ENCODE measurements around the gene CHD9. TPM values are rescaled to one million over a fixed set of nuclear protein-coding genes. Genes with fewer than 3 reads are reported as not detected.

The CHD9 gene
- total RNA-seq, 1 donor from 2014 or later: 86.0 TPM

- Histone ChIP-seq H3K9me3 (ENCODE audit: low read depth) (no peaks in the 10 kb centered on the region), H3K27me3 (no peaks in the 10 kb centered on the region), H3K4me3 (no peak overlapping the region), H3F3A (ENCODE audit: low read depth) (no peaks in the 10 kb centered on the region), H4K20me1 (ENCODE audit: low read depth) (no peaks in the 10 kb centered on the region), H3K27ac (no peak overlapping the region), H2AFZ (replicated peaks) (no peak overlapping the region), H3K79me2 (ENCODE audit: low read depth) (no peaks in the 10 kb centered on the region), H3K36me3 (no peaks in the 10 kb centered on the region), H3K9ac (no peak overlapping the region), H3K4me2 (no peak overlapping the region), H3K4me1 (no peaks in the 10 kb centered on the region)
- H3K36me3 Mint-ChIP-seq: peaks cover 28% of the 10 kb centered on the region
- TF ChIP-seq EZH2 (IDR thresholded peaks at IDR 0.05) (no peak), EZH2phosphoT487 (IDR thresholded peaks at IDR 0.05) (no peak), CTCF (IDR thresholded peaks at IDR 0.05) (no peak)
- H3K4me3 Mint-ChIP-seq: no peak overlapping the region
- H3K9me3 Mint-ChIP-seq: peaks cover 38% of the 10 kb centered on the region
- H3K27ac Mint-ChIP-seq: no peak overlapping the region
- no peaks in the 10 kb centered on the region for H3K27me3 Mint-ChIP-seq (ENCODE audit: insufficient read depth, low read depth)
- no peak for DNase-seq (ENCODE audit: low spot score)
- no peaks in the 10 kb centered on the region for H3K4me1 Mint-ChIP-seq
Observed at GRCh38 chr16:53187775-53188174, 133.0 kb downstream of the CHD9 start.

- DNase-seq (ENCODE audit: low spot score): no peak
- Histone ChIP-seq H3F3A (ENCODE audit: low read depth) (no peaks in the 10 kb centered on the region), H3K9me3 (ENCODE audit: low read depth) (no peaks in the 10 kb centered on the region), H3K9ac (no peak overlapping the region), H3K4me2 (no peak overlapping the region), H3K27ac (no peak overlapping the region), H3K4me3 (no peak overlapping the region), H3K4me1 (no peaks in the 10 kb centered on the region), H3K79me2 (ENCODE audit: low read depth) (no peaks in the 10 kb centered on the region), H4K20me1 (ENCODE audit: low read depth) (peaks cover 4% of the 10 kb centered on the region), H2AFZ (replicated peaks) (no peak overlapping the region), H3K36me3 (no peaks in the 10 kb centered on the region), H3K27me3 (no peaks in the 10 kb centered on the region)
- Mint-ChIP-seq H3K27ac (no peak overlapping the region), H3K9me3 (peaks cover 11% of the 10 kb centered on the region), H3K36me3 (peaks cover 5% of the 10 kb centered on the region), H3K4me1 (no peaks in the 10 kb centered on the region), H3K27me3 (ENCODE audit: insufficient read depth, low read depth) (no peaks in the 10 kb centered on the region), H3K4me3 (no peak overlapping the region)
- TF ChIP-seq EZH2 (IDR thresholded peaks at IDR 0.05) (no peak), EZH2phosphoT487 (IDR thresholded peaks at IDR 0.05) (no peak), CTCF (IDR thresholded peaks at IDR 0.05) (no peak)
Observed at GRCh38 chr16:53191413-53191812, 136.6 kb downstream of the CHD9 start.

- H3K79me2 ChIP-seq (ENCODE audit: low read depth): no peaks in the 10 kb centered on the region
- peaks cover 15% of the 10 kb centered on the region for H3K36me3 Mint-ChIP-seq
- H3K27ac Mint-ChIP-seq: no peak overlapping the region
- H3K4me2 ChIP-seq: no peak overlapping the region
- no peaks in the 10 kb centered on the region for H3F3A ChIP-seq (ENCODE audit: low read depth)
- no peak overlapping the region for H3K27ac ChIP-seq
- peaks cover 9% of the 10 kb centered on the region for H3K9me3 ChIP-seq (ENCODE audit: low read depth)
- H3K9me3 Mint-ChIP-seq: peaks cover 14% of the 10 kb centered on the region
- H3K4me3 ChIP-seq: no peak overlapping the region
- no peak overlapping the region for H2AFZ ChIP-seq (replicated peaks)
- no peaks in the 10 kb centered on the region for H3K4me1 Mint-ChIP-seq
- TF ChIP-seq CTCF (IDR thresholded peaks at IDR 0.05) (no peak), EZH2 (IDR thresholded peaks at IDR 0.05) (no peak)
- H3K36me3 ChIP-seq: peaks cover 3% of the 10 kb centered on the region
- H3K27me3 ChIP-seq: no peaks in the 10 kb centered on the region
- H4K20me1 ChIP-seq (ENCODE audit: low read depth): peaks cover 4% of the 10 kb centered on the region
- no peak for DNase-seq (ENCODE audit: low spot score)
- no peak overlapping the region for H3K4me3 Mint-ChIP-seq
- H3K27me3 Mint-ChIP-seq (ENCODE audit: insufficient read depth, low read depth): no peaks in the 10 kb centered on the region
- no peak overlapping the region for H3K9ac ChIP-seq
- H3K4me1 ChIP-seq: no peaks in the 10 kb centered on the region
Observed at GRCh38 chr16:53198933-53199332, 144.1 kb downstream of the CHD9 start.
